NOMO-1 (cell line): Measurements from ENCODE around the gene SEPTIN3.
"Not testable (repeated sequence)": the region's sequence is repeated elsewhere in the genome, so short reads cannot be mapped to it uniquely, and the experiment has no call there.

Source experiments
- DNase-seq, 2 experiments: peaks; one replicate each; lab custom pipeline; 2025; ENCODE audit not compliant: unreplicated experiment in 2 of 2; lab: John Stamatoyannopoulos, UW

The SEPTIN3 gene

DNA sequence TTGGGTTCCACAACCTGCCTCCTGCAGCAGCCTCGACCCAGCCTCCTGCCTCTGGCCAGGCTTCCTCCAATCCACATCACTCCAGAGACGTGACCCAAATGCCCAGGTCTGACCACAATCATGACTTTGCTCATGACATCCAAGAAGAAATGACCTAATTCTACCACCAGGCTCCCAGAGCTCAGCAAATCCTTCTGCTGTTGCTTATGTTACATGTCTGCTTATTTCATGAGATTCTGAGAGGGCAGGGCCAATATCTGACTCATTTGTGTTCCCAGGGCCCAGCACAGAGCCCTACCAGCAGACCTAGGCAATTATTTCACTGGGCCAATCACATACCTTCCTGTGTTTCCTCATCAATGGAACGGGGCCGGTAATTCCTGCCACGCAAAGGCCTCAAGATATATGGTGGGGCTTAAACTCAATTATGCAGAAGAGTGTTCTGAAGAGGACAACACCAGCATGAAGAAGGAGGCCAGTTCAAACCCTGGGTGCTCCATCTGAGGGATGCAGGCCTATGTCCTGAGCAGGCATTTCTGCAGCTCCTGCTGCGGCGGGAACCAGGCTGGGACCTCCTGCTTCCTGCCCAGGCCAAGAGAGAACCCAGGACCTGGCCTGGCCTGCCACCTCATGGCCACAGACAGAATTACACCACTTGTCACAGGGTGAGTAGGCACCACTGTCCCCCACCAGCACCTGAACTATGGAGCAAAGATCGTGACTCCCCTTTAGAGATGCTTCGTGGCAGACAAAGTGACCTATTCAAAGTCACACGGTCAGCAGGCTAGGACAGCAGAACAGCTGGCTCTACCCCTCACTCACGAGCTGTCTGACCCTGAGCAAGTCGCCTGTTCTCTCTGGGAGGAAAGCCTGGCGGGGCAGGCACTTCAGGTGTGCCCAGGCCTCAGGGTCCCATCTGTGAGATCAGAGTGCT is 28.1 kb upstream of the SEPTIN3 start:
- DNase-seq, result peak; percentile 66 to 69

- no peak for DNase-seq
These were observed 25.5 kb upstream of the SEPTIN3 start for GRCh38 chr22:41943661-41944209.

DNA sequence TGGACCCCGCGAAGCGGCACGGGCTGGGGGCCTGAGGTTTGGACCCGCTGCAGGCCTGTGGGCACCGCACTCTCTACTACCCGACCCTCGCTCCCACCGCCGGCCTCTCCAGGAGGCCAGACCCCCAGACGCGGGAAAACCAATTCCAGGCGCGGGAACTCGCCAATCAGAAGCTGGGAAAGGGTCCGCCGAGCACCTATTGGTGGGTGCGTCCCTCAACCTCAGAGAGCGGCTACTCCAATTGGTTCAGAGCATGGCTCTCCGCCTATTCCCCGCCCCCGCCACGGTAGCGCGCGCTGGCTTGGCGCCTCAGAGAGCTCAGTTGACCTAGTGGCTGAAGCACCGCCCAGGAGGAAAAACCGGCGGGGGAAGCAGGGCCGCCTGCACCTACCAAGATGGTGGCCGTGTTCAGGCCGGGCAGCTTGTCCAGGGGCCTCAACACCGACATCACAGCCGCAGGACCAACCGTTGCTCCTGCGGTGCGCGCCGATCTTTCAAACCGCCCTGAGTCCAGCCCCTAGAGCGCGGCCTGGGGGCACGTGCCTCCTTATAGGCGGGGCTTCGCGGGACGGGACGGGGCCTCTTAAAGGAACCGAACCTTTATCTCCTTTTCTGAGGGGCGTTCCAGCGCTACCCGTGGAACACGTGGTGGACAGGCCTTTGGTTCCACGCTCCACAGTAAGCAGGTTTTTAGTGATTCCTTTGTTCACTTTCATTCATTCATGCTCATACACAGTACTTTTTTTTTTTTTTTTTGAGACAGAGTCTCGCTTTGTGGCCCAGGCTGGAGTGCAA is 22.4 kb upstream of the SEPTIN3 start, which contains the start of gene CENPM:
Gene CENPM, minus strand, starts transcription at position 524 of the 795 bp plus-strand sequence. Its CDS starts 76 bp downstream, at position 448.
- peak; percentile 95 for DNase-seq

DNA sequence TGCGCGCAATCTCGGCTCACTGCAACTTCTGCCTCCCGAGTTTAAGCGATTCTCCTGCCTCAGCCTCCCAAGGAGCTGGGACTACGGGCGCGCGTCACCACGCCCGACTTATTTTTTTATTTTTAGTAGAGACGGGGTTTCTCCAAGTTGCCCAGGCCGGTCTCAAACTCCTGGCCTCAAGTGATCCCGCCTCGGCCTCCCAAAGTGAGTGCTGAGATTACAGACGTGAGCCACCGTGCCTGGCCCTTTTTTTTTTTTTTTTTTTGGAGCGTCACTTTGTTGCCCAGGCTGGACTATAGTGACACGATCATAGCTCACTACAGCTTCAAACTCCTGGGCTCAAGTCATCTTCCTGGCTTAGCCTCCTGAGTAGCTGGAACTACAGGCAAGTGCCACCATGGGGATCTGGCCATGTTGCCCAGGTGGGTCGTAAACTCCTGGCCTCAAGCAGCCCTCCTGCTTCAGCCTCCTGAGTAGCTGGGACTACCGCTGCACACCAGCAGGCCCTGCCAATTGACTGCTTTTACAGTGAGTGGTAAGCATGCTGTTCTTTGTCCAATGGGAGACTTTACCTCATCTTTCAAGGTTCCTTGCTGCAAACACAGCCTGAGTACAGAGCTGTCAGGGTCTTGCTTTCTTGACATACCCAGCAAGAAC is 21.7 kb upstream of the SEPTIN3 start:
- DNase-seq, result no peak

DNA sequence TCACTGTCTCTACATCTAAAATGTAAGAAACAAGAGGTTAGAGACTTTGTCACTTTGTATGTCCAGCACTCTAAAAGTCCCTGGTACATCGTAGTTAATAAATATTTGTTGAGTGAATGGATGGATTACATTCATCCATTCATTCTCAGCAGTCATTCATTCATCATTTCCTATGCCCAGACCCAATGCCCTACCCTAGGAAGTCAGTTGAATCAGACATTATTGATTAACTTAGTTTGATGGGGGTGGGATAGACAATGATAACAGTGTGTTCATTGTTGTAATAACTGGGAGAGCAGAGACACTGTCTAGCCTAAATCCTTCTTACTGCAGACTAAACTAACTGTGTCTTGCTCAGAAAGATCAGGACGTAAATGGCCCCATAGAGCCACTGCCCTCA is 21.1 kb upstream of the SEPTIN3 start:
- no peak for DNase-seq

GRCh38 chr22:41948928-41949296 is 20.3 kb upstream of the SEPTIN3 start:
- DNase-seq, result not testable (repeated sequence)

- no peak for DNase-seq
These were observed 19.8 kb upstream of the SEPTIN3 start for GRCh38 chr22:41949297-41949965.

DNA sequence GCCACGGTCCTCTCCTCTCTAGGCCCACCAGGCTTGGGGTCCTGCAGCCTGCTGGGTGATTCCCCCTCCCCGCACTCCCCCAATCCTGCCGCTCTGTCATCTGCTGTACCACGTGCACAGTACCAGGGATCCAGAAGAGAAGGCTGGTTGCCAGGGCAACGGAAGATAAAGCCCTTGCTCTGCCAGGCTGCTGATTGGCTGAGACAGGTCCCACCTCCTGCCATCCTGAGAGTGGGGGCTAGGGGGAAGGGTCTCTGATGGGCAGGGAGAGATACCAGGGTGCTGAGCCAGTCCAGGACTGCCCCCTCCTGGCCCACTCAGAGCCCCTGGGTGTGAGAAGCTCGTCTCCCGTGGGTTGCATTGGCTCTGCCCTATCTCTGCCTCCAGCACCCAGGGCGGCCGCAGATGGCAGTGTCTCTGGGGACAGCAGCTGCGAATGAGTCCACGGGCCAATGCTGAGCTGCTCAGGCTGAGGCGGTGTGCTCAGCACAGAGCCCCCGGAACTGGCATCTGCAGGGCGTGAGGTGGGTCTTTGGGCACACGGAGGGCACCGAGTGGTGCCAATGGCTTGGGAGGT is 17.3 kb upstream of the SEPTIN3 start, which contains the start of gene SMIM45:
Gene SMIM45, plus strand, starts transcription at position 253 of the 577 bp plus-strand sequence.
- no peak for DNase-seq

GRCh38 chr22:41952713-41953112 is 16.5 kb upstream of the SEPTIN3 start:
- no peak for DNase-seq

DNA sequence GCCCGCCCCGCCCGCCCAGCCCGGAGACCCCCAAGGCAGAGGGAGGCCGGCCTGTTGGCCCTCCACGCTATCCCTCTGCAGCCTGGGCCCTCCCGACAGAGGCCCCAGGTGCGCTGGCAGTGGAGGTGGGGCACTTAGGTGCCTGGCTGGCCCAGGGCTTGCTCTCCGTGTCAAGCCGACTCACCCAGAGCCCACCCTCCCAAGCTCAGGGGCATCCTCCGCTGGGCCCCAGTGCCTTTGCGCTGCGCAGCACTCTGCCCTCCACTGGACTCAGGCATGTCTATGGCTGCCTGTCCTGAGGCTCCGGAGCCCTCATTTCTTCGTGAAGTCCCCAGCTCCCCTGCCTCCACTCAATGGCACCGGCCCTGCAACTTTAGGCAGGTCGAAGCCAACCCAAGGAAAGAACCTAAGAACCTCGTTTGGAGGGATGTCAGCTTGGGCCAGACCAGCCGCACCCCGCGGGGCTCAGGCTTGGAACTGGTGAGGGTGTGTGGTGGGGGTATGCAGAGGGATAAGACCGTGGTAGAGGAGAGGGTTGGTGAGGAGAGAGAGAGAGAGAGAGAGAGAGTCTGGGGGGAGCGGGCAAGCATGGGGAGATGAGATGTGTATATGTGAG is 11.2 kb upstream of the SEPTIN3 start:
- no peak for DNase-seq

- peak in 1 of 2 experiments; percentile 16 for DNase-seq
These were observed 5.7 kb upstream of the SEPTIN3 start for GRCh38 chr22:41963453-41964111.

DNA sequence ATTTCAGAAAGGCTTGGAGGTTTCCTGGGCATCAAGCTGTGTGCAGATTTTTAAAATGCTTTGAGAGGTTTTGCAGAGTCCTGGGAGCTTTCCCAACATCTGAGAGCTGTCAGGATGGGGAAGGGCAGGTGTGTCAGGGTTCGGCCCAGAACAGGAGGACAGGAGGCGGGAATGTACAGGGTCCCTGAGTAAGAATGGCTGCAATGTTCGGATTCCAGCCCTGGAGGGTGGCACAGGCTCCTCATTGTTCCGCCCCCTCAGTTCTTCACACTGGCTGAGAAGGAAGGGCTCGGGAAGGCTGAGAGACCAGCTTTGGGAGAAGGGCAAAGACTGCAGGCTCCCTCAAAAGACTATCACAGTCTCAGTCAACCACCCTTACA is 5.1 kb upstream of the SEPTIN3 start:
- DNase-seq, result no peak

DNA sequence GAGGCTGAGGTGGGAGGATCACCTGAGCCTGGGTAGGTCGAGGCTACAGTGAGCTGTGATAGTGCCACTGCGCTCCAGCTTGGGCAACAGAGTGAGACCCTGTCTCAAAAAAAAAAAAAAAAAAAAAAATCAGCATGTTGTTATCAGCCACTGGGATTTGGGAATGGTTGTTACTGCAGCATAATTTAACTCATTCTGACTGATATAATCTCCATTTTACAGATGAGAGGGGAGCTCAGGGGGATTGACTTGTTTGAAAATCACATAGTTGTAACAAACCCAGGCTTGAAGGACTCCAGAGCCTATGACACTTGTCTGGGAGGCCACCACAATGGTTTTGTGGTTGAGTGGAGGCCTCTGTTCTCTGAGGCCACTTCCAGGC is 3.0 kb upstream of the SEPTIN3 start:
- no peak for DNase-seq

DNA sequence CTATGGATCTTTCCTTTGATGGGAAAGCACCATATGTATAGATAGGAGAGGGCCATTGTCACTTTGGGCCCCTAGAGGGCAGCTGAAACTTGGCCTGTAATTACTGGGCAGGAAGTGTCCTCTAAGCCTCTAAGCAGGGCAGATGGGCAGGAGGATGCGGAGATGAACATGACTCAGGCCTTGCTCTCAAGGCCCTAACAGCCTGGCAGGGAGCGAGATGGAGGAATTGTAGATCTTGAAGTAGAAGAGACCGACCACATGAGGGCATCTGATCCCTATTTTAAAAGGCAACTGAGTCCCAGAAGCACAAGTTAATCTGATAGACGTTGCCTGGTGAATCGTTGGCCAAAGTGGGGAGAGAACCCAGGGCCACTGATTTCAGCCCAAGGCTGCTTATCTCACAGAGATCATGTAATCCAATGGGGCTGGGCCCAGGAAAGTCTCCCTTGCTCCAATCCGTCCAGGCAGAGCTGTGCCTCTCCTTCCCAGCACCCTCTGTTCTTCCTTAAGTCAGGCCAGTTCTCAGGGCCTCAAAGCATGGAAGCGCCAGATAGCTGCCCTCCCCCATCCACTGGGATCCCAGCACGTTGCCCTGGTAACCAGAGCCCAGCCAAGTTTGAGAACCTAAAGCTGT is 2.5 kb upstream of the SEPTIN3 start:
- DNase-seq, result peak; percentile 61 to 85

DNA sequence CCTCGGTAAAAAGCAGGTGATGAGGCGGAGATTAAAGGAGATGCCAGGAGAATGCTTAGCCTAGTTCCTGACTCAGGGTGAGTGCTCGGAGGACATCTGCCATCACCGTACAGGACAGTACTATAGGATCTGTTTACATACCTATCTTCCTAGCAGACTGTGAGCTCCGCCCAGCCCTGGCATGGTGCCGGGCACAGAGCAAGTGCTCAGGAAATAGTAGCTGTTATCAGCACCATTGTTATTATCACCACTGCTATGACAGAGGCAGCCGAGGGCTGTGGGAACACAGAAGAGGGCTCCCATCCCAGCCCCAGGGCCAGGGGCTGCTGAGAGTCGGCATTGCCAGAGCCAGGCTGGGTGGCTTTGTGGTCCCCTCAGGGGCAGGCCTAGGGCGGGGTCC is 642 bp upstream of the SEPTIN3 start:
- DNase-seq, result no peak

DNA sequence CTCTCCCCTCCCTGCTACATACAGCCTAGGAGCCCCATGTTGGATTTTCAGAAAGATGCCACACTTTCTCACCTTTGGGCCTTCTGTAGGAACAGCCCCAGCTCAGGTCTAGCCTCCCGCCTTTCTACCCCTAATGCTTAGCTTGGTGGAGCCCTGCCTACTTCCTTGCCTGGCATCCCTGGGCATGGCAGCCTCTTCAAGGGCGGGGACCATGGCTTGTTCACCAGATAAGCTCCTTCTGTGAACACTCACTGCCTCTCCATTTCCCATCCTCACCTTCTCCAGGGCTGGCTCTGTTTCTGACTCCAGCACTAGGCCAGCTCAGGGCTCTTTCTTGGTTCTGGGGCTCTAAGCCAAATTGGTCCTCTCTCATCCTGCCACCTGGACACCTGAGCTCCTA is 1.4 kb downstream of the SEPTIN3 start:
- DNase-seq, result no peak

DNA sequence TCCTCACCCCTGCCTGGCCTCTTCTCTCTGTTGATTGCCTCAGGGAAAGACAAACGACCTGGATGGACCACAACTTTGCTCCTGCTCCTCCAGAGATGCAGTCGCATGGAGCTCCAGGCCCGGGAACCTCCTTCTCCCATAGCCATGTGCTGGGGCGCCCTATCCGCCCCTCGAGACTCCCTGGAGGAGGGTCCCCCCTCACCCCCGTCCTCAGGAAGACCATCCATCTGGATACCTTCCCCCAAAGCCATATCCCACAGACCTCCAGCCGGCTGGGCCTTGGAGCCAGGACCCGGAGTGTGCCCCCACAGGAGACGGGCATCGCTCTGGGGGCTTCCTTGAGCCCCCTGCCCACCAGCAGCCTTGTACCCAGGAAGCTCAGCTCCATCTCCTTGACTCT is 2.2 kb downstream of the SEPTIN3 start:
- no peak for DNase-seq

DNA sequence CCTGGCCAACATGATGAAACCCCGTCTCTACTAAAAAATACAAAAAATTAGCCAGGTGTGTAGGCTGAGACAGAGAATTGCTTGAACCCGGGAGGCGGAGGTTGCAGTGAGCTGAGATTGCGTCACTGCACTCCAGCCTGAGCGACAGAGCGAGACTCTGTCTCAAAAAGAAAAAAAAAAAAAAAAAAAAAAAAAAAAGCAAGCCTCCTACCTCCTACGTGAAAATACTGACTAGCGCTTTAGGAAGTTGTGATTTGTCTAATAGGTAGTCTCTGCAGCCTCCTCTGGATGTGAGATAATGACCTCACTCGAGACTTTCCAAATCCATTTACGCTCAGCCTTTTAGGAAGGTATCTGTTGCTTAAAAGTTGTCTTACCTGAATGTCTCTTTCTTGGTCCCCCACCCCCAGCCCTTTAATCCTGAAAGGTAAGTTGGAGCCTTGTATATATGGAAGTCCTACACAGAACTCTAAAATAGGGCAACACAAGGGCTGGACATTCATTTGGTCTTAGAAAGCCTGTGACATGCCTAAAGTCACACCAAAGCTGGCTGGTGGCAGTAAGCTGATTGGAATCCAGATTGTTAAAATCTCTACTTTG is 5.5 kb downstream of the SEPTIN3 start:
- DNase-seq, result no peak
